ENCODE measurements around the gene ADD3.

The ADD3 gene

DNA sequence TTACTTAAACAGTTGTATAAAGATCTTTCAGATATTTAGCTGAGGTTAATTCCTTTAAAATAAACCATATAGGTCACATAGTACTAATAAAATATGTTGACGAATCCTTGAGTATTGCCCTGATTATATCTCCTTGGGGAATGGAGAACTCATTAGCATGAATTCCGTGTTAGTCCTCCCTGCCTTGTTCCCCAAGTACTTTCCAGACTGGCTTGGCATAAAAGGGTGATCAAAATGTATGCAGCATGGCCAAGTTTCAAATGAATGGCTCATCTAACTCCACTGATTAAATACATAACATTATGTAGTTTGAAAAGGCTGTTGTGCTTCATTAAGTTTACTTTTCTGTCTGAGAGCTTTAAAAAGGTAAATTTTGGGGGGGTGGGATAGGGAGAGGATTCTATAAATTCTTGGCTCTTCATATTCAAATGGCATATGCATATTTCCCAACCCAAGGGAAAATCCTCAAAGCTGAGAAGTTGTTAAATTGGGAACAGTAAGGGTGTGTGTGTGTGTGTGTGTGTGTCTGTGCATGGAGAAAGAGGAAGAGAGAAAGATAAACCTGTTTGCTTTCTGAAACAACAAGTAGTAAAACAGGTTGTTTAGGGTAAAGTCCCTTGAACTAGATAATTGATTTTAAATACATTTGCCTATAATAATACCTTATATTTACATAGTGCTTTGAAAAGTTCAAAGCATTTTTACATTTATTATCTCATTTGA is 4.8 kb upstream of the ADD3 start:
- H2AFZ ChIP-seq (ENCODE audit: low read depth, low read length), result no peak overlapping the region
- peaks cover 31% of the 10 kb centered on the region for H3K4me1 ChIP-seq (ENCODE audit: insufficient read depth, low read length)
- H3K4me3 ChIP-seq (ENCODE audit: low read length), result no peak overlapping the region
- H3K27me3 ChIP-seq (ENCODE audit: insufficient read depth, low read length), result no peaks in the 10 kb centered on the region
- H3K9me3 ChIP-seq (ENCODE audit: low read length), result no peaks in the 10 kb centered on the region
- H3K36me3 ChIP-seq (ENCODE audit: insufficient read depth, low read length), result no peaks in the 10 kb centered on the region

DNA sequence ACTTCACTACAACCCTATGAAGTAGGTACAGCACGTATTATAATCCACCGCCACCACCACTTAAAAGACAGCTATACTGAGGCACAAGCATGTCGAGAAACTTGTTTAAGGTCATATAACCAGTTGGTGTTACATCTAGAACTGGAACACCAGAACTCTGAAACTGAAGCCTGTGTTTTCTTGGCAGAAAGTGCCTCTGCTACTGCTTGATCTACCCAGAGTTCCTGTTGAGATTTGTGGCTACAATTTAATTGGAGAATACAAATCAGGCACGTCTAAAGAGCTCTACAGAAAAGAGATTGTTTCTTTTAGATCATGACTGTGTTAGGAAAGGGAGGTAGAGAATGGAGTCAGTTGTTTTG is 4.3 kb upstream of the ADD3 start:
- H3K36me3 ChIP-seq (ENCODE audit: insufficient read depth, low read length), result no peaks in the 10 kb centered on the region
- no peaks in the 10 kb centered on the region for H3K9me3 ChIP-seq (ENCODE audit: low read length)
- no peaks in the 10 kb centered on the region for H3K27me3 ChIP-seq (ENCODE audit: insufficient read depth, low read length)
- no peak overlapping the region for H2AFZ ChIP-seq (ENCODE audit: low read depth, low read length)
- H3K4me3 ChIP-seq (ENCODE audit: low read length), result no peak overlapping the region
- H3K4me1 ChIP-seq (ENCODE audit: insufficient read depth, low read length), result peaks cover 28% of the 10 kb centered on the region

DNA sequence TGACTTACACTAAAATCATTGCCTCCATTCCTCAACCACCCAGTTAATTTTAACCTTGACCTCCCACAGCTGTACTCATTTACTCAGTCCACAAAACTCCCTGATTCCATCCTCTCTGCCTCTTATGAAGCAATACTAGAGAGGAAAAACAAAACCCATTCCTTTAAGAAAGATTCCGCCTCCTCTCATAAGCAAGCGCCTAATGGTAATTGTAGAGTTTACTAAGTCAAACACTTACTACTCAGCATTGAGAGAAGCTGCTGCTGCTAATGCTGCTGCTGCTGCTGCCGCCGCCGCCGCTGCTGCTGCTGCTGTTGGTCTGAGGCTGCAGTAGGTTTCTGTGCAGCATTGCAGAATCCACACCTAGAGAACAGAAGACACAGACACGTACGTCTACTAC is 2.1 kb upstream of the ADD3 start:
- peak overlapping the region; percentile 67 for H3K4me3 ChIP-seq (ENCODE audit: low read length)
- H3K9me3 ChIP-seq (ENCODE audit: low read length), result no peaks in the 10 kb centered on the region
- H3K27me3 ChIP-seq (ENCODE audit: insufficient read depth, low read length), result no peaks in the 10 kb centered on the region
- H2AFZ ChIP-seq (ENCODE audit: low read depth, low read length), result peak overlapping the region; percentile 46
- no peaks in the 10 kb centered on the region for H3K36me3 ChIP-seq (ENCODE audit: insufficient read depth, low read length)
- peaks cover 46% of the 10 kb centered on the region for H3K4me1 ChIP-seq (ENCODE audit: insufficient read depth, low read length)

DNA sequence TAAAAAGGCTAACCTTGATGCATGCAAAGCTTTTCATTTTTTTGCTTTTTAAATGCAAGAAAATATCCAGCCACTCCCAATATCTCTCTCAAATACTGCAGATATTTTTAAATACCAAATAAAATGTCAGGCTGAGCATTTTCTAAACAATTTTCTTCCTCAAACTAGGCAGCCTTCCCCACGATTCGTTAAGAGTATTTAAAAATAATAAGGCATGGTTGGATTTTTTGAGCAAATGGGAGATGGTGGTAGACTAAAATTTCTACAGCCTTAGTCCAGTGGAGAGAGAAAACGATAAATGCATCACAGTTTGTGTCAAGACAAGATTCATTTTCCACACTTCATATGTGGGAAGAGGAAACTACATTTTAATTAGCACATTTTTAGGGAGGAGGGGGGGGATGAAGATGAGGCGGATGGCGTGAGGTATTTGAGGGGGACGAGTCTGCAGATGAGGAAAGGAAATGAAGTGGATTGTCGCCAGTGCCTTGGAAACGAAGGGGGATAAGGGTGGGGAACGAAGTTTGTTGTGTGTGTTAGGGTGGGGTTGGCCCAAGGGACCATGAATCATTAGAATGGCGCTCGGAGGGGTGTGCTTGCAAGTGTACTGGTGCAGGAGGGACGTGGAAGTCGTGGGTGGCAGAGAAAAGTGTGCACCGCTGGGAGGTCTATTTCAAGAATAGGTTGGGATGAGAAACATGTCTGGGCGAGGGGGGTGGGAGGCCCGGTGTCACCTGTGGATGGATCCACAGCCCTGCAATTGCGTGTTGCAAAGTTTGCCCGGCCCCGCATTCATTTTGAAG is 1.2 kb upstream of the ADD3 start:
- Histone ChIP-seq H3K27me3 (ENCODE audit: insufficient read depth, low read length) (no peaks in the 10 kb centered on the region), H2AFZ (ENCODE audit: low read depth, low read length) (peak overlapping the region; percentile 75), H3K36me3 (ENCODE audit: insufficient read depth, low read length) (no peaks in the 10 kb centered on the region), H3K9me3 (ENCODE audit: low read length) (no peaks in the 10 kb centered on the region), H3K4me1 (ENCODE audit: insufficient read depth, low read length) (peaks cover 52% of the 10 kb centered on the region), H3K4me3 (ENCODE audit: low read length) (peak overlapping the region; percentile 67)

DNA sequence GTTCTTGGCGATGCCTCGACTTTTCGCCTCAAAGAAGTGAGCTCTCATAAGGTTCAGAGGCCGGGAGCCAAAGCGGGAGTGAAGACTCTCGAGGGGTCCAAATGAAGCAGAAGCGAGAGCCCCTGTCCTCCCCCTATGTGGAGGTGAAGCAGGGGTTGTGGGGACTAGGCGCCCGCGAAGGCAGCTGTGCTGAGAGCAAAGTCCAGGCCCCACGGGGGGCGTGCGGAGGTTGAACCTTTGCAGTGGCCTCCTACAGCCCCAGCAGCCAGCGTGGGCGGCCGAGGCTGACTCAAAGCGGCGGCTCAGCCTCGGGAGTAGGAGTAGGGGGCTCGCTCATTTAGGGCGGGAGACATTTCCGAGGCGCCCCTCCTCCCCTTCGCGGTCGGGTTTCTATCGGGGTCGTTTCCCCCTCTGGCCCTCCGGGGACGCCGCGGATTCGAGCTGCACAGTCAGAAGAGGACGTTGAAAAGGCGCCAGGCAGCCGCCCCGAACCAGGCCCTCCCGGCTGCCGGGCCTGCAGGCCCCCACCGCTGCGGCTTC is 553 bp upstream of the ADD3 start:
- H3K36me3 ChIP-seq (ENCODE audit: insufficient read depth, low read length), result no peaks in the 10 kb centered on the region
- peak overlapping the region; percentile 75 for H2AFZ ChIP-seq (ENCODE audit: low read depth, low read length)
- no peaks in the 10 kb centered on the region for H3K27me3 ChIP-seq (ENCODE audit: insufficient read depth, low read length)
- peak overlapping the region; percentile 67 for H3K4me3 ChIP-seq (ENCODE audit: low read length)
- peaks cover 59% of the 10 kb centered on the region for H3K4me1 ChIP-seq (ENCODE audit: insufficient read depth, low read length)
- H3K9me3 ChIP-seq (ENCODE audit: low read length), result no peaks in the 10 kb centered on the region

DNA sequence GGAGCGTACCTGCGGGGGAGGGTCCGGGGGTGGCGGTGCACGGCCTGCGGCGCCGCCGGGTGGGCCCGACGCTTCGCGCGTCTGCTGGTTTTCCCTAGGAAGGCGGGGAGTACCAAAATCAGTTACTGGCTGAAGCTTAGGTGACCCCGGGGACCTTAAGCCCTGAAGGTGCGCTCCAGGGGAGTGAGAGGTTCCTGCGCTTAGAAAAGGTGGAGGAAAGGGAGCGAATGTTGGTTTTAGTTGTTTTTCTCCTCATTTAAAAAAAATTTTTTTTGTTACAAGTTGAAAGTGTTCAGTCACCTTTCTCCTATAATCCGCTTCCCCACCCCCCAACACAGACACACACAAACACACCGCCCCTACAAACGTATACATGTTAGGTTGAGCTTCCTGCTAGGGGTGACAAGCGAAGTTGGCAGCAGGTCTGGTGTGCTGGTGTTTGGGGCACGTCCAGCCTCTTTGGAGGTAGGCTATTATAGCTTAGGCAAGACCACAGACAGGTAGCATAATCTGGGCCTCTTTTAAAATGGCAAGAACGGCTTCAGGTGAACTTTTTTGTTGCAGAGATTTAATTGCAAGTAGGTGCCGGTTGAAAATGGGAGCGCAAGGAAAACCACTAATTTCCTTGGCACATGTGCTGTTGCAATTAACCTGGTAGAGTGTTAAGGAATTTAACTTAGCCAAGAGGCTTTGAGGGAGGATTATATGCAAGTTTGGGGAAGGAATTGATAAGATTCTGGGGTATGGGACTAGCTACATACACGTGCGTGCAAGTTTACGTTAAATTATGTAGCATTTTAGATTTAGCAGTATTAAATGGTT is 945 bp downstream of the ADD3 start:
- Histone ChIP-seq H3K4me1 (ENCODE audit: insufficient read depth, low read length) (peaks cover 59% of the 10 kb centered on the region), H3K9me3 (ENCODE audit: low read length) (no peaks in the 10 kb centered on the region), H3K36me3 (ENCODE audit: insufficient read depth, low read length) (no peaks in the 10 kb centered on the region), H3K4me3 (ENCODE audit: low read length) (peak overlapping the region; percentile 62), H2AFZ (ENCODE audit: low read depth, low read length) (peak overlapping the region; percentile 93), H3K27me3 (ENCODE audit: insufficient read depth, low read length) (no peaks in the 10 kb centered on the region)

DNA sequence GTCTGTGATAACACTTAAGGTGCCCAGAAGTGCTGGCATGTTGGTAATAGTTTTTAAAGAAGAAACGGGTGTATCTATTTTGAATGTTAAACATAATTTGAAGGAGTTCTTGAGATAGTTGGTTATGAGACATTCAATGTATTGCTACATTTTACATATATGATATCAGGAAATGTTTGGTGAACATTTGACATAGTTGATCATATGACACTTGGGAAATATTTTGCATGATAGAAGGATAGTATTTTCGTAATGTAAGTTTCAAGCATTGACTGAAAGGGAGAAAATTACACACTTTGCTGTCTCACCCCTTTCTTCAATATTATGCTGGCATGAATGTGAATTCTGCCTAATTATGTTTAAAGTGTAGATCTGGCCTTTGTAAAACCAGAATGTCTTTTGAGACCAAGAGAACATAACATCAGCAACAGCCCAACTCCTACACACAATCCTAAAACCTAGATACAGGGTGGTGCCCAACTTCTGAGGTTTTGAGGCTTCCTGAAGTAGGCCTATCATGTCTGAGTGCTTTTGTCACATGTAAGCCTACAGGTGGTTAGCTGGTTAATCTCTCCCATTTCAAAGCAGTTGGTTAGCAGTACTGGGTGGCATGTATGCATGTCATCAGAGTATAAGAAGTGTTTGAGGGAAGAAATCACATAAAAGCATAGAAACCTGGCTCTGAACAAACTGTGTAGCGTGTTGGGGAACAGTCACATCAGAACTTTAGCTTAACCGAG is 2.1 kb downstream of the ADD3 start:
- Histone ChIP-seq H2AFZ (ENCODE audit: low read depth, low read length) (no peak overlapping the region), H3K9me3 (ENCODE audit: low read length) (no peaks in the 10 kb centered on the region), H3K4me1 (ENCODE audit: insufficient read depth, low read length) (peaks cover 60% of the 10 kb centered on the region), H3K27me3 (ENCODE audit: insufficient read depth, low read length) (no peaks in the 10 kb centered on the region), H3K4me3 (ENCODE audit: low read length) (peak overlapping the region; percentile 62), H3K36me3 (ENCODE audit: insufficient read depth, low read length) (no peaks in the 10 kb centered on the region)

DNA sequence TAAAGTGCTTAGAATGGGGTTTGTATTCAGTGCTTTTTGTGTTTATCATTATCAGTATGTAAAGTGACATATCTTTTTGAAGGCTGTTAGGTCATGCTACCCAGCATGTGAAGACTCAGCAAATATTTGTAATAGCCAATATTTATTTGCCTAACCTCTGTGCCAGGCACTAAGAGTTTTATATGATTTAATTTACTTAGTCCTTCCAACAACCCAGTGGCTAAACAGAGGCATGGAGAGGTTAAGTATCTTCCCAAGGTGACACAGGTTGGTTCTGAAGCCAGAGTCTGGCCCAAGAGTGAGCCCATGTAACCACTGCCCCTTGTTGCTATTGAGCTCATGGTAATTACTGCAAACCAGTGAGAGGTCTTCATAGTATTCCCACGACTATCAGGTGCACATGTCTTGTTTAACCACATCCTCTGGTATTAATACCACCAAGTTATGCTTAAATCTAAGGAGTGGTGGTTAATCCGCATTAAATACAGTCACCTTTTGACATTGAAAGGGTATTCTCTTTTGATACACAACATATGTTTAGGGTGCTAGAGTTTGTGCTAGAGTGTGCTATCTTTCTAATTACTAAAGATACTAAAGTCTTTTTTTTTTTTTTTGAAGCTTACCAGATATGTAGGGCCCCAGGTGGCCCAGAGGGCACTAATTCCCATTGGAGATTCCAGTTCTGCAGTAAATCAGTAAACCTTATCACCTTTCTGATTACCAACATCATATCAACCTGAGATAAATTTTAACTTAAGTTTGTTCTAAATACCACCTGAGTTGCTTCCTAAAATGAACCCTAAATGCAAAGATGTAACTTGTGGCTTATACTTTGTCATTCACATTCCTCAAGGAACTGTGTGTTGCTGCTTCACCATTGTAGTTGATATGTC is 2.9 kb downstream of the ADD3 start:
- H3K4me3 ChIP-seq (ENCODE audit: low read length), result no peak overlapping the region
- no peaks in the 10 kb centered on the region for H3K36me3 ChIP-seq (ENCODE audit: insufficient read depth, low read length)
- peaks cover 57% of the 10 kb centered on the region for H3K4me1 ChIP-seq (ENCODE audit: insufficient read depth, low read length)
- H2AFZ ChIP-seq (ENCODE audit: low read depth, low read length), result no peak overlapping the region
- H3K9me3 ChIP-seq (ENCODE audit: low read length), result no peaks in the 10 kb centered on the region
- no peaks in the 10 kb centered on the region for H3K27me3 ChIP-seq (ENCODE audit: insufficient read depth, low read length)

DNA sequence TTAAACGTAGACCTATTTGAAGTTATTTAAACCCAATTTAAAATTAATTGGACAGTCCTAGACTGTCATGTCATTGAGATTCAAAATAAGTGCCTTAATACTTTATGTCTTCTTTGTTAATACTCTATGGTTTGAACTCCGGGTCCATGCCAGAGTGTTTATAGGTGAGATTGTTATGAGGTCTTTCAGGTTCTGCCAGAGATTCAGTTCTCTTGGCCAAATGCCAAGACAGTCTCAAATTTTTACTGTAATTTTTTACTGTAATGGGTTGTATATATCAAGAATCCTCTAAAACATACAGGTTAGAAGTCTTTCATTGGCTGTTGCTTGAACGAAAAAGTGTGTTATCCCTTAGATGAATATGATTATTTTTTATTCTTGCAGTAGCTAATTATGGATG is 3.9 kb downstream of the ADD3 start:
- no peak overlapping the region for H3K4me3 ChIP-seq (ENCODE audit: low read length)
- no peaks in the 10 kb centered on the region for H3K27me3 ChIP-seq (ENCODE audit: insufficient read depth, low read length)
- H3K36me3 ChIP-seq (ENCODE audit: insufficient read depth, low read length), result no peaks in the 10 kb centered on the region
- peaks cover 53% of the 10 kb centered on the region for H3K4me1 ChIP-seq (ENCODE audit: insufficient read depth, low read length)
- H3K9me3 ChIP-seq (ENCODE audit: low read length), result no peaks in the 10 kb centered on the region
- H2AFZ ChIP-seq (ENCODE audit: low read depth, low read length), result no peak overlapping the region

DNA sequence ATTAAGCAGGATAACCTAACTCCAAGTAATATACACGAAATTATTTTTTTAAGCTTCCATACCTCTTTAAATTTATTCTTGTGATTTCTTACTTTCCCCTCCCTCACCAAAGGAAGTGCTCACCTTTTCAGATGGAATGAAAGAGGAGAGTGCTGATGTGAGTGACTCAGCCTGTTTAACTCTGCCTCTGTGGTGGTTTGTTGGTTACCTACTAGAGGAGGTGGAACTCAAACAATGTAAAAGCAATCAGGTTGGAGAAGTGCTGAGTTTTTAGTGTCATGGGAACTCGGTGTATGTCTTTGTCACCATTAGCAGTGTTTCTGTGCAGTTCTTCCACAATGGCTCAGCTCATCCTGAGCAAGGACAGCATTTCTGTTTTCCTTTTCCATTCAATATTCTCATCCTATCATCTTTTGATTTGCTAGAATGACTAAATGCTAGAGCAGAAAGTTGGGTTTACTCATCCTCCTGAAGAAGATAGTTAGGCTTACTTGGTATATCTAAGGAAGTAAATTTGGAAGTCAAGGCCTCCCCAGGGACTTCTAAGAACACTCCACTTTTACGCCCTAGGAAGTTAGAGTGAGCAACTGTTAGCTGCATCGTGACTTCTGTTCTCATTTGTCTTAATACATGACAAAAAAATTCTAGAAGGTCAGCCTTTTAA is 6.0 kb downstream of the ADD3 start:
- Histone ChIP-seq H3K4me3 (ENCODE audit: low read length) (no peak overlapping the region), H2AFZ (ENCODE audit: low read depth, low read length) (no peak overlapping the region), H3K36me3 (ENCODE audit: insufficient read depth, low read length) (no peaks in the 10 kb centered on the region), H3K27me3 (ENCODE audit: insufficient read depth, low read length) (no peaks in the 10 kb centered on the region), H3K4me1 (ENCODE audit: insufficient read depth, low read length) (peaks cover 49% of the 10 kb centered on the region), H3K9me3 (ENCODE audit: low read length) (no peaks in the 10 kb centered on the region)

DNA sequence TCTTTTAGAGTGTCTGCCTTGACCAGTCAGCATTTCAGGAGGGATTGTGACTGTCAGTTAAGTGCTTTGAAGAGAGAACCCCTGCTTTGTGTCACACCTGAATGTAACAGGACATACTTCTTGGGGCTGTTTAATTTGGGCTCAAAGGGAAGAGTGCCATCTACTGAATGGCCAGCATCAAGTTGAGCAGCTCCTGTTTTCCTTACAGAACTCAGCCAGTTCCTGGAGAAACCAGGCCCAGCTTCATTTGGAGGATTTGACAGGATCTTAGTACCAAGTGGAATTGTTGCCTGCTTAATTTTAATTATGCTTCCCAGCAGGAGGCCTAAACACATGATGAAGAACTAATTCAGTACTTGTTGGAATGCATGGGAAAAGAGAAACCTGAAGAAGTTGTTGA is 8.3 kb downstream of the ADD3 start:
- Histone ChIP-seq H3K9me3 (ENCODE audit: low read length) (no peaks in the 10 kb centered on the region), H2AFZ (ENCODE audit: low read depth, low read length) (no peak overlapping the region), H3K4me1 (ENCODE audit: insufficient read depth, low read length) (peaks cover 27% of the 10 kb centered on the region), H3K36me3 (ENCODE audit: insufficient read depth, low read length) (no peaks in the 10 kb centered on the region), H3K4me3 (ENCODE audit: low read length) (no peak overlapping the region), H3K27me3 (ENCODE audit: insufficient read depth, low read length) (no peaks in the 10 kb centered on the region)

Data from neuron (in vitro differentiated cells).